GM21381 (cell line): ENCODE results near the gene ISM1.

Source experiments
- ATAC-seq: cut with Tn5 transposase; IDR thresholded peaks from one replicate; pipeline ENCODE4 v1.9.1; 2021; ENCODE audit warnings: mild to moderate bottlenecking, moderate library complexity; ENCODE audit not compliant: unreplicated experiment

Gene ISM1

DNA sequence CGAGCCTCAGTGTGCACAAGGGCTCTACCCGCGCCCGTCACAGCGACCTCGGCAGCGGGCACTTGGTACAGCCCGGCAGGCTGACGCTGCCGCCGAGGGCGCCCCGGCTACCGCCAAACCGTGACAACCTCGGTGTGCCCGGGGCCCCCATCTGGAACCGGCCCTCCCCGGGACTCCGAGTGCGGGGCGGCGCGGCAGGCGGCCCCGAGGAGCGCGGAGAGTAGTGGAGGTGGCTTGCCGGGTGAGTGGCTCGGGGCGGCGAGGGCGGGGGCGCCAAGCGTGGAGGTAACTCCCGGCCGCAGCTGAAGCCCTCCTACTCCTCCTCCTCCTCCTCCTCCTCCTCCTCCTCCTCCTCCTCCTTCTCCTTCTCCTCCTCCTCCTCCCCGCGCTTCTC lies at the start of gene ISM1:
Gene ISM1, plus strand, starts transcription at position 371 of the 394 bp plus-strand sequence. CDS start 503 bp downstream, outside the sequence.
- ATAC-seq = no peak

GRCh38 chr20:13173201-13173600 lies 47.9 kb upstream of the ISM1 start:
- no peak for ATAC-seq

GRCh38 chr20:13174402-13174801 lies 46.7 kb upstream of the ISM1 start:
- no peak for ATAC-seq

DNA sequence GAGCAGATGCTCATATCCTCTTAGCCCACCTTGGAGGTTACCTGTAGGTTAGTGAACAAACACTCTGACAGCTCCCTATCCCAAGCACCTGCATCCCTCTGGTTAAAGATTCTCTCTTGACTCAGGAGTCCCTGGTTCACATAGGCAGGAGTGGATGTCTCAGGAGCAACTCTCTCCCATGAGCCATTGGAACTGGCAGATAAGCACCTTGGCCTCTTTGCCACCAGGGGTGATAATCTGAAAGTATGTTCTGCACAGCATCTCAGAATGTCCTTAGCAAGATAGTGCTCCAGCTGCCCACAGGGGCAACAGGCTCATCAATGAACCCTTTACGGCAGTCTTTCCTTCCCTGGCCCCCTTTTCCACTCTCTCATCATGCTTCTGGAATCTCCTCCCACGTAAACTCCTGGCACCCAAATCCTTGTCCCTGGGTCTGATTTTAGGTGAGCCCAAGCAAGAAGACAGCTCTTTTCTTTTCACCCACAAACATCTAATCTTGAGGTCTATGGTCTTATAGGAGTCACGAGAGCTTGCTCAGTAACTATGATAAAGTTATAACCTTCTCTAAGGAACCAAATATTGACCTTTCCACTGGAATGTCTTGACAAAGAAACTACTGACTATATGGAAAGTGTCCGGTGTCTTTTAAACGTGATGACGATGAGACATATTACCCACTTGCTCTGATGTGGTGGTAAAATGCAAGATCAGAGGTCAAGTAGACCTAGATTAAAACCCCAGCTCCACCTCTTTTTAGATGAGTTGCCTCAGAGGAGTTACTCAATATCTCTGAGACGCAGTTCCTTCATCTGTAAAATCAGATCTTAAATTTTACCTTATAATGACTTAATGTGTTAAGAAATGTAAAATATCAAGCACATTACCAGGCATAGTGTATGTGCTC lies 39.8 kb upstream of the ISM1 start:
- no peak for ATAC-seq

DNA sequence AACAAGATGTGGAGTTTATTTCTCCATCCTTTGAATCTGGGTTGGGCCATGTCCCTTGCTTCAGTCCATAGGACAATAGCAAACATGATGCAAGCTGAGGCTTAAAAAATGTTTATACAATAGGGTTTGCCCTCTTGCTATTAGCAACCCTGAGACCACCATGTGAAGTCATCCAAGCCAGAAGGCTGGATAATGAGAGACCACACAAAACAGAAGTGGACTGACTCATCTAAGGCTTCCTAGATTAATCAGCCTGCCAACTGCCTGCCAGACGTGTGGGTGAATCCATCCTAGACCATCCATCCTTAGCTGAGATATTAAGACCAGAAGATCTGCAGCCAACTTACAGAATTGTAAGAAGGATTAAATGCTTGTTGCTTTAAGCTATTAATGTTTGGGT lies 38.1 kb upstream of the ISM1 start:
- ATAC-seq = no peak

- ATAC-seq = no peak
Observed at GRCh38 chr20:13186043-13186774, 34.9 kb upstream of the ISM1 start.

- no peak for ATAC-seq
Observed at GRCh38 chr20:13187899-13188298, 33.2 kb upstream of the ISM1 start.

DNA sequence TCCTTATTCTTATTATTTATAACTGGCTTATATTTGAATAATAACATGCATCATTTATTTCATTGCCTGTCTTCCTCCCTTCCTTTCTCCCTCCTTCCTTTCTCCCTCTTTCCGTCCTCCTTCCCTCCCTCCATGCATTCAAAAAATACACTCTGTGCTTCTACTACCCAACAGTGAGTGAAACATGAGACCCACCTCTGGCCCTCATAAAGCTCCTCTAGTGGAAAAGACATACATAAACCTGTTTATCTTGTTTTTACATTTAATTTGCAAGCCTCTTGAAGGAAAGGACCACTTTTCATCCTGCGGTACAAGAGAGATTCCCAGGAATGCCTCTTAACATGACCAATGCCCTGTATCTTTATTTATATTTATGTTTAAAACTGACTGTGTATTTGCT lies 21.8 kb upstream of the ISM1 start:
- no peak for ATAC-seq

DNA sequence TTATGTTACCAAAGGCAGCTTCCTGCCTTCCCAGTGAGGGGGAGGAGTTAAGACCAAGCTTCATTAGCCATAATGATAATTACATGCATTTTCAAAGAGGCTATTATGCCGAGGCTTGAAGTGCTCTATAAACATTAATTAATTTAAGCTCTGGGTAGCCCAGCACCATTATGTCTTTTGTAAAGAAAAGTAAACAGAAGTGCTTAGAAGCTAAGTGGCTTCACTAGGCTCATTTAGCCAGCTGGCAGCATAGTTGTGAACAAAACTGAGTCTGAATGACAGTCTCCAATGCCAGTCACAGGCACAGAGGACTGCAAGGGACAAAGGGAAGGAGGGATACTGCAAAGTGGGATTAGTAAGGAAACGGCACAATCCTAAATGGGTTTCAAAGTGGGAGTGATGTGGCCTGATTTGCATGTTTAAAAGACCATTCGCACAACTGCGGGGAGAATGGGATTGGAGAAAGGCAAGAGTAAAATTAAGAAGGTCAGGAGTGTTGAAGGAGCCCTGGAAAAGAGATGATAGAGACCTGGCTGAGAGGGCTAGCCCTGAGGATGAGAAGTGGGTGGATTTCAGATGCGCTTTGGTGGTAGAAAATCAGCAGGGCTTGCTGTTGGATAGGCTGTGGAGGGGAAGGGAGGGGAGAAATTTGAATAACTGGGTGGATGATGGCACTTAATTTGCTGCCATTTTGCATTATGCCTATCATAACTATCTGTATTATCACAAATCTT lies 20.1 kb upstream of the ISM1 start:
- no peak for ATAC-seq

- ATAC-seq = no peak
Observed at GRCh38 chr20:13202565-13202964, 18.5 kb upstream of the ISM1 start.

- ATAC-seq = no peak
Observed at GRCh38 chr20:13205425-13205824, 15.6 kb upstream of the ISM1 start.

DNA sequence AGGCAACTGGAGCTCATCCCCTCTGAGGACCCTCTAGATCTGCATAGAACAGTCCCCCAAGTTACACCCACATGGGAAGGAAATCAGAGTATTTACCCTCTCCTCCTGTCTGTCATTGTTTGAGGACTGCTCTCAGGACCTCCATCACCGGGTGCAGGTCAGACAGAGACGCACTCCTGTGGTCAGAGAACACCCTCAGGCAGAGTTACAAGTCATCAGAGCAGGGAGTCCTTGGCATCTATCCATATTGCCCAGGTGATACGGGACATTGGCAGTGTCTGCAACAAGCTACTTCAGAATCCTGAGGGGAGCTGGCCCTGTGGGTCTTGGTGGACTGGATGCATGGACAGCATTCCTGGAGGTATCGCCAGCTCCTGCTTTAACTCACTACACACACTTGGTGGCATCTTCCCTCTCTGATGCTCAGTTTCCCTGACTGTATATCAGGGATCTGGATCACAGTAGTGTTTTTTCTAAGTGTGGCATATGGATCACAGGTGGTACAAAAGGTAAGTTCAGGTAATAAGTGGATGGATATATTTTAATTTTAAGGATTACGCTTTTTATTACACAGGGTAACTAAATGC lies 15.1 kb upstream of the ISM1 start:
- ATAC-seq = no peak

DNA sequence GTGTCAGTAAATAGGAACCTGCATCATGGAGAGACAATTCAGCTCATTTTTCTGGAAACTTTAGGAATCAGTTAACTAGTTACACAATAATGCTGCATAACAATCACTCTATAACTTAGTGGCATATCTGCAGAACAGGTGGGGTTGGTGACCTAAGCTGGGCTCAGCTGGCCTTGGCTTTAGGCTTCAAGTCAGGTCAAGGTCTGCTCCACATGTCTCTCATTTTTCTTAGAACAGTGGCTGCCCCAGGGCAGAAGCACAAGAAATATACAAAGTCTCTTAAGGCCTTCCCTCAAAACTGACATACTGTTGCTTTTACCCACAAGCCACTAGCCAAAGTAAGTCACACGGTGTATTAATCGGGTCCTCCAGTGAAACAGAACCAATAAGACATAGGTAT lies 14.1 kb upstream of the ISM1 start:
- ATAC-seq = no peak

- no peak for ATAC-seq
Observed at GRCh38 chr20:13211956-13212618, 9.0 kb upstream of the ISM1 start.

GRCh38 chr20:13212750-13213149 lies 8.3 kb upstream of the ISM1 start:
- ATAC-seq = no peak

DNA sequence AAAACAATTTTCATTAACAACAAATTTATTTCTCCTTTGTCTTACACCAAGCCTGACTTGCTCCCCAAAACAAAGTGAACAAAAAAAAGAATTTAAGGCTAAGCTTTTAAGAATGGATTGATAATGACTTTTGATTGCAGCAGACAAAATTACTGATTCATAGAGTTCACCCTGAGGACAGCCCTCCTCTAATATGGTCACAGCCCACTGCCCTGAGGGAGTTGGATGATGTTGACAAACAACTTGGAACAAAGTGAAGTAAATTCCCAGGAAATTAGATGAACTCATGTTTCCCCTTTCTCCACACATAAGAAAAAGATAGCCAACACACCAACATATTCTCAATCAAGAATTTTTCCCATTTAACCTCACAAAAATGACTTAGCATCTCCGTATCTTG lies 7.7 kb upstream of the ISM1 start:
- no peak for ATAC-seq

- no peak for ATAC-seq
Observed at GRCh38 chr20:13216533-13216932, 4.5 kb upstream of the ISM1 start.

DNA sequence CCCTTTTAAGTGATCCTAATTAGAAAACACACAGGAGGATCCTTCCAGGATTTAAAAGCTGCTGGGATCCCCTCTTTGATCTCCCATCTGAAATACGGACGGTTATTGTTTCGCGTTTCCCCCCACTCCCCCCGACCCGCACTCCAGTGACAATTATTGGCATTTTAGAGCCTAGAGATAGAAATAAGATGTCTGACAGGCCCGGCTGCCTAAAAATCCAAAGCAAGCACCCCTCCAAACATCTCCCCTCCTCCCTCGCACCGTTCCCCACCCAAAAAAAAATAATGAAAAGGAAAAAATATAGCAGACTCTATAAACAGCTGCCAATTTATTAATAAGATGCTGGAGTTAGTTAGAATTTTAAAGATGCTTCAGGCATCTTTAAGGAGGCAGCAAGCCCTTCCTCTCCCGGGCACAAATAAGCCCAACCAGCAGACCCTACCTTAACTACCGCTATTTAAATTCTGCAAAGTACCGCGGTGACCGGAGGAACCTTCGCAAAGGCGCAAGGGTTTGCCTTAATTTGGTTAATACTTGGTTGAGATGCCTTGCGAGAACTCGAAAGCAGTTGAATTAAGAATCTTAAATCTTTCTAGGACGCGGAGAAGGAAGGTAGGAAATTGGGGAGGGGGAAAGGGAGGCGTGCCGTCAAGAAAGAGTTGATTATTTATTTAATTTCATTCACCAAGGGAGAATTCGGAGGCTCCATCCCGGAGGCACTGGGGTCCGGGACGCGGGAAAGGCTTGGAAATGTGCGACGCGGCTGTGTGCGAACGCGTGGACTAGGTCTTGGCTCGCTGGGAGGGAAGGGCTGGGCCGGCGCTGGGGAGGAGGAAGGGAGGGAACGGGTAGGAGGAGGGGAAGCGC lies 1.5 kb upstream of the ISM1 start:
- no peak for ATAC-seq

- no peak for ATAC-seq
Observed at GRCh38 chr20:13220194-13220903, 725 bp upstream of the ISM1 start.
